ENCODE measurements around the gene DENND2D. TPM values are rescaled to one million over a fixed set of nuclear protein-coding genes. Genes with fewer than 3 reads are reported as not detected.

The DENND2D gene
- total RNA-seq, 1 experiment from 2014 or later: 2.1 TPM

DNA sequence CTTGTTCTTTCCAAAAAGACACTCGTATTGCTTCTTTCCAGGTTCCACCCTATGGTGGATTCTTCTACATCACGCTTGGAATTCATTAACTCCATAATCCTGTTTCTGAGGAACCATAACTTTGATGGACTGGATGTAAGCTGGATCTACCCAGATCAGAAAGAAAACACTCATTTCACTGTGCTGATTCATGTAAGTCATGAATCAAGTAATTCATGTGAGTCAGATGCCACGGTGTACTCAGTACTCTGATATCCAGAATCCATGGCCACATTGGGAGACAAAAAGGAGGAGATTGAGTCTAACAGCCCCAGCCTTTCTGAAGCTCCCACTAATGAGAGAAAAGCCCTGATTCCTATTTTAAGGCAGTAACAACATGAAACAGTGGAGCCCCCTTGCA lies 34.4 kb upstream of the DENND2D start (continued):
- TF ChIP-seq TEAD1 (CRISPR knock-in tag; IDR thresholded peaks at IDR 0.05) (no peak), ZNF121 (CRISPR knock-in tag; IDR thresholded peaks at IDR 0.05) (no peak)
- TF ChIP-seq, protein P1, sequence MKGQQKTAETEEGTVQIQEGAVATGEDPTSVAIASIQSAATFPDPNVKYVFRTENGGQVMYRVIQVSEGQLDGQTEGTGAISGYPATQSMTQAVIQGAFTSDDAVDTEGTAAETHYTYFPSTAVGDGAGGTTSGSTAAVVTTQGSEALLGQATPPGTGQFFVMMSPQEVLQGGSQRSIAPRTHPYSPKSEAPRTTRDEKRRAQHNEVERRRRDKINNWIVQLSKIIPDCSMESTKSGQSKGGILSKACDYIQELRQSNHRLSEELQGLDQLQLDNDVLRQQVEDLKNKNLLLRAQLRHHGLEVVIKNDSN (CRISPR knock-in tag; IDR thresholded peaks at IDR 0.05): no peak

- POLR2A ChIA-PET: no interaction called here
- ATAC-seq: no peak
Observed at GRCh38 chr1:111234258-111234657, 33.8 kb upstream of the DENND2D start.

More at GRCh38 chr1:111234258-111234657, 33.8 kb upstream of the DENND2D start:
- Mint-ChIP-seq H3K27me3 (ENCODE audit: low read depth) (peaks cover 4% of the 10 kb centered on the region; the same call in 1 of the 2 replicates), H3K36me3 (no peaks in the 10 kb centered on the region), H3K9me3 (peaks cover 42% of the 10 kb centered on the region), H3K27ac (no peak overlapping the region), H3K4me1 (peaks cover 27% of the 10 kb centered on the region), H3K4me3 (no peak overlapping the region)
- DNase-seq (ENCODE audit: low spot score): no peak
- CTCF ChIA-PET: no interaction called here
- TF ChIP-seq TP53 (CRISPR knock-in tag; IDR thresholded peaks at IDR 0.05) (no peak), FOXK1 (CRISPR knock-in tag; IDR thresholded peaks at IDR 0.05) (no peak), SOX15 (CRISPR knock-in tag; IDR thresholded peaks at IDR 0.05) (no peak), ZNF671 (CRISPR knock-in tag; IDR thresholded peaks at IDR 0.05) (no peak), NR2C2 (CRISPR knock-in tag; IDR thresholded peaks at IDR 0.05) (no peak), SMAD3 (CRISPR knock-in tag; IDR thresholded peaks at IDR 0.05; ENCODE audit: borderline replicate concordance) (no peak), EMX1 (CRISPR knock-in tag; IDR thresholded peaks at IDR 0.05) (no peak), ATF1 (CRISPR knock-in tag; IDR thresholded peaks at IDR 0.05) (no peak), CREM (CRISPR knock-in tag; IDR thresholded peaks at IDR 0.05) (no peak), CBFB (CRISPR knock-in tag; IDR thresholded peaks at IDR 0.05; ENCODE audit: low read depth) (no peak), ELF4 (CRISPR knock-in tag; IDR thresholded peaks at IDR 0.05; ENCODE audit: low read depth) (no peak), AFF4 (CRISPR knock-in tag; IDR thresholded peaks at IDR 0.05; ENCODE audit: borderline replicate concordance) (no peak), NR1H2 (CRISPR knock-in tag; IDR thresholded peaks at IDR 0.05) (no peak), RORB (CRISPR knock-in tag; IDR thresholded peaks at IDR 0.05) (no peak)
- TF ChIP-seq, protein P2, sequence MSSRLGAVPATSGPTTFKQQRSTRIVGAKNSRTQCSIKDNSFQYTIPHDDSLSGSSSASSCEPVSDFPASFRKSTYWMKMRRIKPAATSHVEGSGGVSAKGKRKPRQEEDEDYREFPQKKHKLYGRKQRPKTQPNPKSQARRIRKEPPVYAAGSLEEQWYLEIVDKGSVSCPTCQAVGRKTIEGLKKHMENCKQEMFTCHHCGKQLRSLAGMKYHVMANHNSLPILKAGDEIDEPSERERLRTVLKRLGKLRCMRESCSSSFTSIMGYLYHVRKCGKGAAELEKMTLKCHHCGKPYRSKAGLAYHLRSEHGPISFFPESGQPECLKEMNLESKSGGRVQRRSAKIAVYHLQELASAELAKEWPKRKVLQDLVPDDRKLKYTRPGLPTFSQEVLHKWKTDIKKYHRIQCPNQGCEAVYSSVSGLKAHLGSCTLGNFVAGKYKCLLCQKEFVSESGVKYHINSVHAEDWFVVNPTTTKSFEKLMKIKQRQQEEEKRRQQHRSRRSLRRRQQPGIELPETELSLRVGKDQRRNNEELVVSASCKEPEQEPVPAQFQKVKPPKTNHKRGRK (CRISPR knock-in tag; IDR thresholded peaks at IDR 0.05; ENCODE audit: borderline replicate concordance): no peak
- TF ChIP-seq, protein P3, sequence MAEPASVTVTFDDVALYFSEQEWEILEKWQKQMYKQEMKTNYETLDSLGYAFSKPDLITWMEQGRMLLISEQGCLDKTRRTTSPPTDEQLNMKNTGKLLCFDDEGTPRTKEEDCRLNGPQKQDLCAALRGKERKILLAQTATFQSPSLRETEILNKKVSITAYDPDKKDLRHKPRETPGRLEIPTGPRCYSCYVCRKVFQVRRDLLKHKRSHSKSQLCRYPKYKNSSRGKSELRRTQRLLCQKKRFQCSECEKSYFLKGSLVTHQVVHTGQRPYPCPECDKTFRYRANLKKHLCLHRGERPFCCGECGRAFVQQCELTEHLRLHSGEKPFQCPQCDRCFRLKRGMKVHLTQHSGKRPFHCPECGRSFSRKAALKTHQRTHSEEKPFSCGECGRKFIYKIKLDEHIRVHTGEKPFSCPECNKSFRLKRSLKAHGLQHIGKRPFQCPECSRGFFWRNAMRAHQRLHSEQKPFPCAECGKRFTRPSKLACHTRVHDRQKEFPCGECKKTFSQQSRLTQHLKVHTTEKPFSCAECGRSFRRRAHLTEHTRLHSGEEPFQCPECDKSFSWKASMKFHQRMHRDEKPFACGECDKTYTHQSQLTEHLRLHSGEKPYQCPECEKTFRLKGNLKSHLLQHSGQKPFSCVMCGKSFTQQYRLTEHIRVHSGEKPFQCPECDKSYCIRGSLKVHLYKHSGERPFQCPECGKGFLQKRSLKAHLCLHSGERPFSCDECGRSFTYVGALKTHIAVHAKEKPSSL (CRISPR knock-in tag; conservative IDR thresholded peaks at IDR 0.05): no peak
- TF ChIP-seq, protein P4, sequence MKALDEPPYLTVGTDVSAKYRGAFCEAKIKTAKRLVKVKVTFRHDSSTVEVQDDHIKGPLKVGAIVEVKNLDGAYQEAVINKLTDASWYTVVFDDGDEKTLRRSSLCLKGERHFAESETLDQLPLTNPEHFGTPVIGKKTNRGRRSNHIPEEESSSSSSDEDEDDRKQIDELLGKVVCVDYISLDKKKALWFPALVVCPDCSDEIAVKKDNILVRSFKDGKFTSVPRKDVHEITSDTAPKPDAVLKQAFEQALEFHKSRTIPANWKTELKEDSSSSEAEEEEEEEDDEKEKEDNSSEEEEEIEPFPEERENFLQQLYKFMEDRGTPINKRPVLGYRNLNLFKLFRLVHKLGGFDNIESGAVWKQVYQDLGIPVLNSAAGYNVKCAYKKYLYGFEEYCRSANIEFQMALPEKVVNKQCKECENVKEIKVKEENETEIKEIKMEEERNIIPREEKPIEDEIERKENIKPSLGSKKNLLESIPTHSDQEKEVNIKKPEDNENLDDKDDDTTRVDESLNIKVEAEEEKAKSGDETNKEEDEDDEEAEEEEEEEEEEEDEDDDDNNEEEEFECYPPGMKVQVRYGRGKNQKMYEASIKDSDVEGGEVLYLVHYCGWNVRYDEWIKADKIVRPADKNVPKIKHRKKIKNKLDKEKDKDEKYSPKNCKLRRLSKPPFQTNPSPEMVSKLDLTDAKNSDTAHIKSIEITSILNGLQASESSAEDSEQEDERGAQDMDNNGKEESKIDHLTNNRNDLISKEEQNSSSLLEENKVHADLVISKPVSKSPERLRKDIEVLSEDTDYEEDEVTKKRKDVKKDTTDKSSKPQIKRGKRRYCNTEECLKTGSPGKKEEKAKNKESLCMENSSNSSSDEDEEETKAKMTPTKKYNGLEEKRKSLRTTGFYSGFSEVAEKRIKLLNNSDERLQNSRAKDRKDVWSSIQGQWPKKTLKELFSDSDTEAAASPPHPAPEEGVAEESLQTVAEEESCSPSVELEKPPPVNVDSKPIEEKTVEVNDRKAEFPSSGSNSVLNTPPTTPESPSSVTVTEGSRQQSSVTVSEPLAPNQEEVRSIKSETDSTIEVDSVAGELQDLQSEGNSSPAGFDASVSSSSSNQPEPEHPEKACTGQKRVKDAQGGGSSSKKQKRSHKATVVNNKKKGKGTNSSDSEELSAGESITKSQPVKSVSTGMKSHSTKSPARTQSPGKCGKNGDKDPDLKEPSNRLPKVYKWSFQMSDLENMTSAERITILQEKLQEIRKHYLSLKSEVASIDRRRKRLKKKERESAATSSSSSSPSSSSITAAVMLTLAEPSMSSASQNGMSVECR (CRISPR knock-in tag; IDR thresholded peaks at IDR 0.05; ENCODE audit: borderline replicate concordance): no peak
- TF ChIP-seq, protein P5, sequence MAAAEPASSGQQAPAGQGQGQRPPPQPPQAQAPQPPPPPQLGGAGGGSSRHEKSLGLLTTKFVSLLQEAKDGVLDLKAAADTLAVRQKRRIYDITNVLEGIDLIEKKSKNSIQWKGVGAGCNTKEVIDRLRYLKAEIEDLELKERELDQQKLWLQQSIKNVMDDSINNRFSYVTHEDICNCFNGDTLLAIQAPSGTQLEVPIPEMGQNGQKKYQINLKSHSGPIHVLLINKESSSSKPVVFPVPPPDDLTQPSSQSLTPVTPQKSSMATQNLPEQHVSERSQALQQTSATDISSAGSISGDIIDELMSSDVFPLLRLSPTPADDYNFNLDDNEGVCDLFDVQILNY (CRISPR knock-in tag; IDR thresholded peaks at IDR 0.05): no peak
